Measurements from ENCODE around the gene CRACDL.

- TF ChIP-seq POLR2AphosphoS5 (IDR thresholded peaks at IDR 0.05; ENCODE audit: low read depth, low read length) (no peak), REST (IDR thresholded peaks at IDR 0.05; ENCODE audit: insufficient read depth in 1 of 2, low read depth in 2 of 2, low read length in 2 of 2) (no peak), FOXP2 (optimal IDR thresholded peaks at IDR 0.05; ENCODE audit: borderline replicate concordance, extremely low read depth, extremely low read length, insufficient read depth) (no peak)
Observed at GRCh38 chr2:98777710-98778109, 158.3 kb downstream of the CRACDL start.
